Measurements from ENCODE around the gene CREBBP.

GRCh38 chr16:3754772-3755171 lies 125.7 kb downstream of the CREBBP start:
- TF ChIP-seq CTCF (conservative IDR thresholded peaks at IDR 0.05; ENCODE audit: low read depth in 2 of 2), result no peak
- no peak for TF ChIP-seq JUNB (IDR thresholded peaks at IDR 0.05; ENCODE audit: unreplicated experiment)
- no peak for TF ChIP-seq REST (IDR thresholded peaks at IDR 0.05; ENCODE audit: unreplicated experiment)
- TF ChIP-seq CREB1 (CRISPR knock-in tag; IDR thresholded peaks at IDR 0.05; ENCODE audit: low read depth), result no peak
